NCI-H2227 (cell line): ENCODE data around the gene RANGRF.

Source experiments
- DNase-seq: peaks from one replicate; lab custom pipeline; 2025; ENCODE audit not compliant: unreplicated experiment; lab: John Stamatoyannopoulos, UW

The RANGRF gene

GRCh38 chr17:8273884-8274444 lies 14.5 kb upstream of the RANGRF start:
- no peak for DNase-seq

- DNase-seq = no peak
These were observed 13.7 kb upstream of the RANGRF start for GRCh38 chr17:8274816-8275215.

- DNase-seq = no peak
These were observed 12.8 kb upstream of the RANGRF start for GRCh38 chr17:8275421-8276290.

GRCh38 chr17:8277317-8277716 lies 11.2 kb upstream of the RANGRF start:
- no peak for DNase-seq

GRCh38 chr17:8282345-8282744 lies 6.1 kb upstream of the RANGRF start:
- no peak for DNase-seq

- DNase-seq = no peak
These were observed 5.1 kb upstream of the RANGRF start for GRCh38 chr17:8283356-8283755.

GRCh38 chr17:8284126-8284525 lies 4.3 kb upstream of the RANGRF start:
- DNase-seq = no peak

- DNase-seq = no peak
These were observed 2.9 kb upstream of the RANGRF start for GRCh38 chr17:8285270-8286181.

GRCh38 chr17:8287651-8288335 lies 677 bp upstream of the RANGRF start:
- DNase-seq = peak; percentile 37

GRCh38 chr17:8289103-8289397 lies 580 bp downstream of the RANGRF start:
- DNase-seq = peak; percentile 58

GRCh38 chr17:8290043-8290442 lies 1.6 kb downstream of the RANGRF start:
- DNase-seq = no peak

- no peak for DNase-seq
These were observed 4.3 kb downstream of the RANGRF start for GRCh38 chr17:8292639-8293395.

GRCh38 chr17:8294361-8294760 lies 5.9 kb downstream of the RANGRF start:
- no peak for DNase-seq

- DNase-seq = no peak
These were observed 6.4 kb downstream of the RANGRF start for GRCh38 chr17:8294814-8295316.

- DNase-seq = no peak
These were observed 11.8 kb downstream of the RANGRF start for GRCh38 chr17:8300226-8300625.

- peak; percentile 76 for DNase-seq
These were observed 12.3 kb downstream of the RANGRF start for GRCh38 chr17:8300627-8301242.

GRCh38 chr17:8310601-8311123 lies 22.2 kb downstream of the RANGRF start:
- no peak for DNase-seq

- DNase-seq = no peak
These were observed 22.8 kb downstream of the RANGRF start for GRCh38 chr17:8311131-8311790.

GRCh38 chr17:8312251-8312650 lies 23.8 kb downstream of the RANGRF start:
- no peak for DNase-seq
